Measurements from ENCODE around the gene KRT15.
A peak's percentile ranks its signal among the peaks of the same experiment; 100 is the strongest.

The KRT15 gene

GRCh38 chr17:41527063-41528023 is 8.7 kb upstream of the KRT15 start:
- FAIRE-seq (no peak), DNase-seq (ENCODE audit: low spot score) (no peak)

- DNase-seq (ENCODE audit: low spot score) (no peak), FAIRE-seq (no peak)
Measured at GRCh38 chr17:41524261-41524660, 5.6 kb upstream of the KRT15 start.

- DNase-seq (ENCODE audit: low spot score) (no peak), FAIRE-seq (no peak)
Measured at GRCh38 chr17:41523787-41524186, 5.1 kb upstream of the KRT15 start.

GRCh38 chr17:41523225-41523593 is 4.5 kb upstream of the KRT15 start:
- FAIRE-seq, result no peak

GRCh38 chr17:41522301-41523224 is 3.9 kb upstream of the KRT15 start:
- DNase-seq (ENCODE audit: low spot score) (no peak), FAIRE-seq (no peak)

More at GRCh38 chr17:41523225-41523593, 4.5 kb upstream of the KRT15 start:
- no peak for DNase-seq (ENCODE audit: low spot score)

- DNase-seq (ENCODE audit: low spot score), result peak; percentile 82
- peak; percentile 96 for FAIRE-seq
Measured at GRCh38 chr17:41521574-41522261, 3.0 kb upstream of the KRT15 start.

- FAIRE-seq, result no peak
- peak; percentile 52 for DNase-seq (ENCODE audit: low spot score)
Measured at GRCh38 chr17:41520821-41521521, 2.3 kb upstream of the KRT15 start.

- FAIRE-seq (no peak), DNase-seq (ENCODE audit: low spot score) (no peak)
Measured at GRCh38 chr17:41519501-41520224, 973 bp upstream of the KRT15 start.

- FAIRE-seq, result no peak
- no peak for DNase-seq (ENCODE audit: low spot score)
Measured at GRCh38 chr17:41518031-41518430, 659 bp downstream of the KRT15 start.

GRCh38 chr17:41516830-41517283 is 1.8 kb downstream of the KRT15 start:
- no peak for DNase-seq (ENCODE audit: low spot score)
- no peak for FAIRE-seq

GRCh38 chr17:41516147-41516829 is 2.4 kb downstream of the KRT15 start:
- DNase-seq (ENCODE audit: low spot score), result no peak
- no peak for FAIRE-seq

- DNase-seq (ENCODE audit: low spot score), result no peak
- FAIRE-seq, result no peak
Measured at GRCh38 chr17:41513168-41513547, 5.5 kb downstream of the KRT15 start.

GRCh38 chr17:41512546-41513167 is 6.0 kb downstream of the KRT15 start:
- FAIRE-seq (no peak), DNase-seq (ENCODE audit: low spot score) (no peak)

- DNase-seq (ENCODE audit: low spot score) (no peak), FAIRE-seq (no peak)
Measured at GRCh38 chr17:41511716-41512115, 7.0 kb downstream of the KRT15 start.

GRCh38 chr17:41511116-41511515 is 7.6 kb downstream of the KRT15 start:
- no peak for FAIRE-seq
- no peak for DNase-seq (ENCODE audit: low spot score)

GRCh38 chr17:41510251-41511065 is 8.2 kb downstream of the KRT15 start:
- no peak for DNase-seq (ENCODE audit: low spot score)

GRCh38 chr17:41507315-41507880 is 11.3 kb downstream of the KRT15 start:
- FAIRE-seq, result no peak
- DNase-seq (ENCODE audit: low spot score), result no peak

More at GRCh38 chr17:41510251-41511065, 8.2 kb downstream of the KRT15 start:
- FAIRE-seq, result no peak
